GM19455 (cell line): ENCODE measurements around the gene UQCRHL.

Experiments used
- ATAC-seq: cut with Tn5 transposase; IDR thresholded peaks from one replicate; pipeline ENCODE4 v1.9.1; 2021; ENCODE audit not compliant: unreplicated experiment

Gene UQCRHL

DNA sequence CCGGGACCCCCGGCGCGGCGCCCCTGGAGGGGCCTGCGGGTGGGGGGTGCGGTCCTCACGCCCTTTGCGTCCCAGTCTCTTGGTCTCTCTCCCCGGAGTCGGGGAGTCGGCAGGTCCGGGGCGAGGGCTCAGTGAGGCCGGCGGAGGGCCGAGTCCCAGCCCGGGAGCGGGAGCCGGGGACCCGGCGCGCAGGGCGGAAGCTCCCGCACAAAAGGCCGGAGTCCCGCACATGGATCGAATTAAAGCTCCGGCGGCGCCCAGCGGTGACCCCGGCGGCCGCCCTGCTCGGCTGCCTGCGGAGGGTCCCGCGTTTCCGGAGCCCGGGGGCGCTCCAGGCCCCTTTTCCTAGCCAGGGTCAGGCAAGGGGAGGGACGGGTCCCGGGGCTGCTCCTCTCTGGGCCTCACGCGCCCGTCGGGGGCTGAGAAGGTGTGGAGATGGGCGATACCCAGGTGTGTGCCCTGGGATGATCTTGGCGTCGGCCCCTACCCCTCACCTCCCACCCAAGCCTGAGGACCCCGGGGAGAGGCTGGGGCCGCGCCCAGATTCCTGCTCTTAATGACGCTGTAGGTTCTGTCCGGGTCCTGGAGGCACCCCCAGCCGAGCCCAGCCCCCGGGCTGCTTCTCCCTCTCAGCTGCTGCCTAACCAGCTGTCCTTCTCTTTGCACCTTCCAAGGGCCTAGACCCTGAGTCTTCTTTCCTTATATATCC lies 48.3 kb downstream of the UQCRHL start:
- ATAC-seq = no peak

DNA sequence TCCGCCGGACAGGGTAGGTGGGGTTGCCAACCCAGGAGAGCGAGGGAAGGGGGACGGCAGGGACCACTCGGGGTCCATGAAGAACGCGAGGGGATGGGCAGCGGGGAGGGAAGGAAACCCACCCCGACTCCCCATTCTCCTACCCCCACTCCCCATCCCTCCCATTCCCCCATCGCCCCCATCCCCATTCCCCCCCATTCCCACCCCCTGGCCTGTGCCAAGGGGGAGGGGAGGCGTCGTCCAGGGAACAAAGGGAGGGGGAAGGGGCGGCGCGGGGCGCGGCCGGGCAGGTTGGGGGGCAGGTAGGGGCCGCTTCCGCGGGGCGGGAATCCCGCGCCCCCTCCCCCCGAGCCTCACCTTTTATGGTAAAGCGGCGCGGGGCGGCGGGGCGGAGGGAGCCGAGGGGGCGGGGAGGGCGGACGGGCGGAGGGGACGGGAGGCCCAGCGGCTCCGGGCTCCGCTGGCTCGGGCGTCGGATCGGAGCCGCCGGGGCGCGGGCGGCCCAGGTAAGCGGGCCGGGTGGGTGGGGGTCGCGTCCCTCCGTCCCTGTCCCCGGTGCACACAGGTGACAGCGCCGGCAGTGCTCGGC lies 49.0 kb downstream of the UQCRHL start, which contains the start of gene FBLIM1:
Gene FBLIM1, plus strand, starts transcription at position 453 of the 589 bp plus-strand sequence. CDS start 6,189 bp downstream, outside the sequence.
- no peak for ATAC-seq

DNA sequence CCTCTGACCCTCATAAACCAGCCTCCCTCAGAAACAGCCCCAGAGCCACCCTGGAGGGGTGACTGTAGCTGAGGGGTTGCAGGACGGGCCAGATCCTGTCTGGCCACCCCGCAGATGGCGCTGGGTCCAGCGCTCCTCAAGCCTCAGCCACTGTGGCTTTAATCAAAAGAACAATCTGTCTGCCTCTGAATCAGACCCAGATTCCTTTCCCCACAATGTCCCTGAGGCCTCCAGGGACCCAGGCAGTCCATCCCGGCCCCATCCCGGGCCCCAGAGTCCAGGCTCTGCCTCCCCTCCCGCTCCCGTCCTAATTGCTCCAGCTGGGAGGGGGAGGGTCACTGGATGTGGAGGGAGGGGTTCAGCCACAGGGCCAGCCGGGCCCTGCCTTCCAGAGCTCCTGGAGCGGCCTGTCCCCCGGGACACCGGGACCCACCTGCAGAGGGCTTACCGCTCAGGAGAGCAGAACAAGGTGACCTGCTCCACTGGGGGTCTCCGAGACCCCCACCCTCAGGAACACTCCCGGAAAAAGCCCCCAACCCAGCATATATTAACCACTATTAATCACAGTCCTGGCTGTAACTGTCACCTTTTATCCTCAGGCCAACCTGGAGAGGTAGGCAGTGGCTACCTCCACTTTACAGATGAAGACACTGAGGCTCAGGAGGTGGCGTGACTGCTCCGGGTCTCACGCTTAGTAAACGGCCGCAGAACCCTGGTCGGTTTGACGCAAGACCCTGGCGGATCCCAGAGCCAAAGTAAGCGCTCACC lies 49.7 kb downstream of the UQCRHL start:
- no peak for ATAC-seq
